TTC549 (cell line): ENCODE results near the gene TPPP3.
"Not testable (repeated sequence)": the region's sequence is repeated elsewhere in the genome, so short reads cannot be mapped to it uniquely, and the experiment has no call there.

Source experiments
- FAIRE-seq: peaks from 2 replicates; lab custom pipeline; 2012; peaks lifted over from hg19 to GRCh38; lab: Jason Lieb, UNC

TPPP3 gene

GRCh38 chr16:67388591-67388990 lies 4.7 kb downstream of the TPPP3 start:
- no peak for FAIRE-seq

GRCh38 chr16:67388191-67388590 lies 5.1 kb downstream of the TPPP3 start:
- no peak for FAIRE-seq

- FAIRE-seq, result no peak
These were observed 5.7 kb downstream of the TPPP3 start for GRCh38 chr16:67387479-67388079.

- FAIRE-seq, result no peak
These were observed 6.3 kb downstream of the TPPP3 start for GRCh38 chr16:67386861-67387455.

GRCh38 chr16:67384778-67385510 lies 8.4 kb downstream of the TPPP3 start:
- no peak for FAIRE-seq

GRCh38 chr16:67383284-67383683 lies 10.0 kb downstream of the TPPP3 start:
- FAIRE-seq, result no peak

- FAIRE-seq, result no peak
These were observed 14.7 kb downstream of the TPPP3 start for GRCh38 chr16:67378642-67379041.

GRCh38 chr16:67376012-67376411 lies 17.3 kb downstream of the TPPP3 start:
- not testable (repeated sequence) for FAIRE-seq

- FAIRE-seq, result no peak
These were observed 20.6 kb downstream of the TPPP3 start for GRCh38 chr16:67372664-67373063.

GRCh38 chr16:67370661-67371060 lies 22.6 kb downstream of the TPPP3 start:
- no peak for FAIRE-seq

GRCh38 chr16:67364600-67365235 lies 28.6 kb downstream of the TPPP3 start:
- FAIRE-seq, result no peak

- FAIRE-seq, result no peak
These were observed 32.3 kb downstream of the TPPP3 start for GRCh38 chr16:67361038-67361437.

- not testable (repeated sequence) for FAIRE-seq
These were observed 33.6 kb downstream of the TPPP3 start for GRCh38 chr16:67359540-67360269.

- FAIRE-seq, result no peak
These were observed 35.7 kb downstream of the TPPP3 start for GRCh38 chr16:67357561-67357960.

GRCh38 chr16:67356396-67356795 lies 36.9 kb downstream of the TPPP3 start:
- no peak for FAIRE-seq

GRCh38 chr16:67352463-67352862 lies 40.8 kb downstream of the TPPP3 start:
- FAIRE-seq, result not testable (repeated sequence)

GRCh38 chr16:67350324-67350723 lies 43.0 kb downstream of the TPPP3 start:
- FAIRE-seq, result no peak

- no peak for FAIRE-seq
These were observed 44.1 kb downstream of the TPPP3 start for GRCh38 chr16:67349172-67349571.

- no peak for FAIRE-seq
These were observed 47.0 kb downstream of the TPPP3 start for GRCh38 chr16:67346341-67346740.

GRCh38 chr16:67345401-67345800 lies 47.9 kb downstream of the TPPP3 start:
- no peak for FAIRE-seq

GRCh38 chr16:67342616-67343015 lies 50.7 kb downstream of the TPPP3 start:
- FAIRE-seq, result no peak

GRCh38 chr16:67341250-67341649 lies 52.0 kb downstream of the TPPP3 start:
- no peak for FAIRE-seq
